SIG-M5 treated with dmso at 0.1 percent for 504 hours (cell line): ENCODE data around the gene CREB3.

Experiments
- DNase-seq: peaks from one replicate; lab custom pipeline; 2025; ENCODE audit not compliant: unreplicated experiment; lab: John Stamatoyannopoulos, UW

The CREB3 gene, protein sequence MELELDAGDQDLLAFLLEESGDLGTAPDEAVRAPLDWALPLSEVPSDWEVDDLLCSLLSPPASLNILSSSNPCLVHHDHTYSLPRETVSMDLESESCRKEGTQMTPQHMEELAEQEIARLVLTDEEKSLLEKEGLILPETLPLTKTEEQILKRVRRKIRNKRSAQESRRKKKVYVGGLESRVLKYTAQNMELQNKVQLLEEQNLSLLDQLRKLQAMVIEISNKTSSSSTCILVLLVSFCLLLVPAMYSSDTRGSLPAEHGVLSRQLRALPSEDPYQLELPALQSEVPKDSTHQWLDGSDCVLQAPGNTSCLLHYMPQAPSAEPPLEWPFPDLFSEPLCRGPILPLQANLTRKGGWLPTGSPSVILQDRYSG

GRCh38 chr9:35732185-35732799, at the start of gene CREB3, which contains the start of gene TLN1:
Gene CREB3 (plus strand): TSS chr9:35732666. CDS start chr9:35732773, 107 bp downstream.
Gene TLN1 (minus strand): TSS chr9:35732195. CDS start chr9:35725694, 6,501 bp downstream.
- DNase-seq, result peak; percentile 98

GRCh38 chr9:35683323-35683722, 49.1 kb upstream of the CREB3 start:
- no peak for DNase-seq

- DNase-seq, result no peak
Measured at GRCh38 chr9:35684921-35685320, 47.5 kb upstream of the CREB3 start.

DNA sequence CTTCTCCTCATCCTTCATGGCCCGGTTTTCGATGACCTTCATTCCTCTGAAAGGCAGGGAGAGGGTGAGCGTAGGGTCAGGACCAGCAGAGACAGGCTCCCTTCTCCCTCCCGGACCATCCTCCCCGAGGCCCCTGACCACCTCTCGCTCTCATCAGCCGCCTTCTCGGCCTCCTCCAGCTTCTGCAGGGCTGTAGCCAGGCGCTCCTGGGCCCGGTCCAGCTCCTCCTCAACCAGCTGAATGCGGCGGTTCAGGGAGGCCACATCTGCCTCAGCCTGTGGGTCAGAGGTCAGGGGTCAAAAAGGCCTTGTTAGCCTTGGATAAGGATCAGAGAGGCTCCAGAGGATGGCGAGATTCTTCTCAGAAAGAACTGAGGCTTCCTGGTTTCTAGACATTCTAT, 47.0 kb upstream of the CREB3 start:
- no peak for DNase-seq

GRCh38 chr9:35686222-35687203, 46.0 kb upstream of the CREB3 start:
- DNase-seq, result no peak

GRCh38 chr9:35687306-35687705, 45.2 kb upstream of the CREB3 start:
- DNase-seq, result no peak

GRCh38 chr9:35687972-35688557, 44.4 kb upstream of the CREB3 start:
- DNase-seq, result no peak

GRCh38 chr9:35688558-35689541, 43.6 kb upstream of the CREB3 start:
- DNase-seq, result peak; percentile 14

- DNase-seq, result no peak
Measured at GRCh38 chr9:35689542-35690293, 42.7 kb upstream of the CREB3 start, which contains the start of gene TPM2. Gene TPM2 (minus strand): TSS chr9:35689925. CDS start chr9:35689817, 108 bp downstream.

- no peak for DNase-seq
Measured at GRCh38 chr9:35690294-35690613, 42.2 kb upstream of the CREB3 start.

DNA sequence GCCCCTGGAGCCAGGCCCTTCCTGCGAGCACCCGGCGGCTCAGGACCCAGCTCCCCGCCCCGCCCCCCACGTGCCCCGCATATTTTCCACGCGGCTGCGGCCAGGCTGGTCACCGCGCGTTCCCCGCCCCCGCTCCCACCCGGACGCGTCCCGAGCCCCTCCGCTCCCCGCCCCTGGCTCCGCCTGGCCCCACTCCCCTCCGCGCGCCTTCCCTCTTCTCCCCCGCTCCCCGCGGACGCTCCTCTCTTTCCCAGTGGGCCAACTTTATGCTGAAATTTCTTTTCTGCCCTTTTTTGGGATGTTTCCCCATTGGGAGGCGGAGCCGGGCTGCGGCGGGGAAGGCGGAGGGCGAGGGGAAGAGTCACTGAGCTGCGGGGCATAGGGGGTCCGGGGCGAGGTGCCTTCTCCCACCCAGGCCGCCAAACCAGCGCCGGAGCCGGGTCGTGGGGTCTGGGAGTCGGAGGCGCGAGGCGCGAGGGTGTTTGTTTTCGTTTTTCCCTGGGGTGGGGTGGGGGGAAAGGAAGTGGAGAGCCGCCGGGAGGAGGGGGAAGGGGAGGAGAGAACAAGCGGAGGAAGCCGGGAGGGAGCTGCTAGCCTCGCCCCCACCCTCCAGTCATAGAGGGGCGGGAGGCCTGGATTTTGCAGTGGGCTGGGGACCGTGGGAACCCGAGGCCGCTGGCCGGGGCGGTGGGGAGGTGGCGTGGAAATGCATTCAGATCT, 41.7 kb upstream of the CREB3 start:
- peak; percentile 54 for DNase-seq

DNA sequence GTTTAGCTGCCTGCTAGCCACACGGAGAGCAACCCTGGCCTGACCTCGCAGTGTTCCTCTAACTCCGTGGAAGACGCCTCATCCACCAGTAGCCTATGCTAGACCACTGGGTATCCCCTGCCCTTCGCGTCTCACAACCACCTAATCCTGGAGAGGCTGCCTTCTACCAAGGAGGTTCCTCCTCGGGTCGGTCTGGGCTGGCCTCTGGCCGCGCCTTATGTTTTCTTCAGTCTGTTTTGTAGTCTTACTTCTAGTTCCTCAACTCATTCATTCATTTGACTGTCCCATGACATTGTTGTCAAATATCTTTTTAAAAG, 41.2 kb upstream of the CREB3 start:
- no peak for DNase-seq

DNA sequence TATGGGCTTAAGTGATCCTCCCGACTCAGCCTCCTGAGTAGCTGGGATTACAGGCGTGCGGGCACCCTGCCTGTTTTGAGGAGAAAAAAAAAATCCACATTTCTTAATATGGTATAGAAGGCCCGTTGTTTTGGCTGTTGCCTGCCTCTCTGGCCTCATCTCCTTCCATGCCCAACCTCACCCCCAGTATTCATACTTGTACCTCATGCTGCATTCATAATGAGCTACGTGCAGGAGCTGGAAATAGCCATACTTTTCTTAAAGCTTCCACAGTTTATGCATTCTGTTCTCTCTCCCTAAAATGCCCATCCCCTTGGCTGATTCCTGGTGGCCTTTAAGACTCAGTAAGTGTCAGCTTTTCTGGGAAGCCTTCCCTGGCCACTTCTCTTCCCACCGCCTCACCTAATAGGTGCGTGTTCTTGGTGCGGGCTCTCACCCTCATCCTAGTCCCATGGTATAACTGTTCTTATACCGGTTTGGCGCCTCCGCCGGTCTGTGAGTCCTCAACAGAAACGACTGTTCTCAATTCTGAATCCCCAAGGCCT, 40.6 kb upstream of the CREB3 start:
- DNase-seq, result no peak

- no peak for DNase-seq
Measured at GRCh38 chr9:35695943-35696401, 36.5 kb upstream of the CREB3 start.

- DNase-seq, result peak; percentile 33
Measured at GRCh38 chr9:35696520-35697215, 35.8 kb upstream of the CREB3 start.

GRCh38 chr9:35697486-35697885, 35.0 kb upstream of the CREB3 start:
- no peak for DNase-seq

- DNase-seq, result no peak
Measured at GRCh38 chr9:35698231-35698630, 34.2 kb upstream of the CREB3 start.

DNA sequence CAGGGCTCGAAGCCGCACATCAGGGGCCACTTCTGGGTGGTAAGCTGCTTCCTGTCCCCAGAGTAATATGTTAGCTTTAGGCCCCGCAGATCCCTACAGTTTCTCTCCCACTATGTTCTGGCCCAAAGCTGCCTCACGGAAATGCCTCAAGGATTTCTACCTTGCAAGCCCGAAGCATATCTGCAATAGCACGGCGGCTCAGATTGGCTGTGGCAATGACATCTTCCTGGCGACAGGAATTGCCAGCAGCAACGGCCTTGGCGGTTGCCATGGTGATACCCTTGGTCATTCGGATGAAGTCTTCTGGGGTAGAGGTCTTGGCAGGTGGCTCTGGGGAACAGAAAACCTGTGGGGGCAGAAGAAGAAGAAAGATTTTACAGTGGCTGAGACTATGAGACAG, 32.4 kb upstream of the CREB3 start:
- no peak for DNase-seq
